ENCODE results near the gene AOPEP.
"Not testable (repeated sequence)": the region's sequence is repeated elsewhere in the genome, so short reads cannot be mapped to it uniquely, and the experiment has no call there.

Gene AOPEP

GRCh38 chr9:95005278-95006143 lies 279.0 kb downstream of the AOPEP start:
- no peak for DNase-seq

- DNase-seq, result no peak
Observed at GRCh38 chr9:95007226-95007869, 280.8 kb downstream of the AOPEP start.

DNA sequence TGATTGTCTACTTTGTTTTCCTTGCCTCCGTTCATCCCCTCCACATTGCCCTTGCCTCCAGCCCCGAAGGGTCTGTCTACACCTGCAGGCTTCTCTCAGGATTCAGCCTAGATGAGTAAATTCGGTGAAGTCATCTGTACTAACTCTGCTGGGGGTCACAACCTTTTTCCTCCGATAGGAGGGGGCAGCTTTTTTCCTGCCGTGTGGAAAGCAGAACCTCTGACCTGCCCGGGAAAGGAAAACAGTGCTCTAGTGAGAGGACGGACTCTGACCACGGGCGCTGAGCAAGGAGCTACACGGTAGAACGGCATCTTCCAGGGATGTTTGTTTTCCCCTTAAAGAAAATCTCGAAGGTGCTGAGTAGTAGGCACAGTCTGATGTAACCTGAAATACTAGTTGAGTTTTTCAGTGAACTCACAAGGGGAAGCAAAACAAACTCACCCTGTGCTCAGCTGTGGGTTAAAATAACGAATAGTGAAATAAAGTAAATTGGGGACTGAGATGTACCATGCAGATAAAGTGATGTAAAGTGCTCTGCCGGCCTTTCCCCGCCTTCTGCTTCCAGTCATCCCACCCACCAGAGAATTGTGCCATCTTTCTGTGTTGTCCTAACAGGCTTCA lies 281.8 kb downstream of the AOPEP start:
- no peak for DNase-seq

DNA sequence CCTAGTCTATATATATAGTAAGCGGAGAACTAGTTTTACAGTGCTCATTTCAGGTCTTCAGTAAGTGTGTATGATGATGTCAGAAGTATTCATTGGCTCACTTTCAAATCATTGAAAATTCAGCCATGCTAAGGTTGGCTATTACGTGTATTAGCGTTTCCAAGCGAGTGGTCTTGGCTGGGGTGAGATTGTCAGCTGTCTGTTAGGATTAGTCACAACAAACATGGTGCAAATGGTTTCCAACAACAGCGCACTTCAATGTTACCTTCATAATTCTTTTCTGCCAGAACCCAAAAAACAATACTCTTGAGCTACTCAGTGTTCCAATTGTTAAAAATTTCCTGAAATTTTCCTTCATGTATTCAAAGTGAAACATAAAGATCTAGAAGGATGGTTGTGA lies 283.0 kb downstream of the AOPEP start:
- DNase-seq, result no peak

- no peak for DNase-seq
Observed at GRCh38 chr9:95010431-95010838, 283.9 kb downstream of the AOPEP start.

DNA sequence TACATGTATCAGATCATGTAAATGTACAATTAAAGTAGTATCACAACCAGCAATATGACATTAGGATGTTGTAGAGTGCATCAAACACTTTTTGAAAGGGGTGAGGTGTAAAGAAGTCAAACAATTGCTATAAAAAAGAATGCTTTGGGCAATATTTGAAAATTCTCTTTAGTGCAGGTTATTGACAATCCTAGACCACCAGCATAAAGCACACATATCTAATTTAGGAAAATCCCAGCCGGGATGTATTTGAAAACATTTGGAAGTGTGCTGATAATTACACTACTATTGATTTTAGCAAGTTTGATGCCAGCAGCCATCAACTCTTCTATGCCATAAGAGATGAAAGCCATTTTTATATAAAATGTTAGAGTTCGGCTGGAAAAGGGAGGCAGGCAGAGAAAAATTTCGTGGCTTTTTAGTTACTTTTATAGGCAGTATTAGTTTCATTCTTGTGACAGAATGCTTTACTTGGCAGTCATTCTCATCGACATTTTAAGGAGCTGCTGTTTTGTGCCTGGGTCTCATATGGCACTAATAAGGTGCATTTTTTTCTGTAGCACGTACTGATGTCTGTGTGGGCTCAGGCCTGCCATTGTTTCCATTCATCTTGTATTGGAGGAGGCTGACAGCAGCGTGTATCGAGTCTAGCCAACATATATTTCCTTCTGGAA lies 285.7 kb downstream of the AOPEP start:
- no peak for DNase-seq

- no peak for DNase-seq
Observed at GRCh38 chr9:95012902-95013301, 286.4 kb downstream of the AOPEP start.

DNA sequence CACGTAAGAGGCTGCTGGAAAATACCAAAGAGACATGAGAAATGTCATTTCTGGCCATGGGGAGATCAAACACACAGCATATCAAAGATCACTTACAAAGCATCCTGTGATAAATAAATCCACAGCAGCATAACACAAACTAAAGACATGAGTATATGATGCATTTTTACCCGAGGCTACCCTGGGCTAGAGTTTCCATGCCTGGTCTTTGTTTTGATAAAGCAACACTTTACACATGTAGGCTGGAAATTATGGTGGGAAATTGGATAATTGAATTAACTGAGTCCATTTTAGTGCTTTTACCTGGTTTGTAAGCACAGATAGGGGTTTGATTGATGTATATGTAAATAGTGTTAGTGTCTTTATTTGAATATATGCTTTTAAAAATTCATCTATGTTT lies 288.4 kb downstream of the AOPEP start:
- DNase-seq, result no peak

DNA sequence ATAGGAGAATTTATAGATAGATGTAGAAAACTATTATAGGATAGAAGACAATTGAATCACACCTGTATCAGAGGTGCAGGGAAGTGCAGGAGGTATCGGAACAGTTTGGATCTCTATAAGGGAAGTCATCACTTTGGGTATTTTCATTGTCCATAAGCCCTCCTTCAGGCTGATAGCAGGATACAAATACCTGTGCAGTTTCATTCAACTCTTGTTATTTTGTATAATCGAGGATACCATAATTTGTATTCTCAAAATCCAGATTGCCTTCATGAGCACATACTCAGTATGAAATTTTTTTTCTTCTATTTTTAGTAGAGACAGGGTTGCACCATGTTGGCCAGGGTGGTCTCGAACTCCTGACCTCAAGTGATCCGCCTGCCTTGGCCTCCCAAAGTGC lies 289.1 kb downstream of the AOPEP start:
- DNase-seq, result no peak

- DNase-seq, result no peak
Observed at GRCh38 chr9:95017062-95017461, 290.6 kb downstream of the AOPEP start.

- DNase-seq, result no peak
Observed at GRCh38 chr9:95017661-95018060, 291.2 kb downstream of the AOPEP start.

DNA sequence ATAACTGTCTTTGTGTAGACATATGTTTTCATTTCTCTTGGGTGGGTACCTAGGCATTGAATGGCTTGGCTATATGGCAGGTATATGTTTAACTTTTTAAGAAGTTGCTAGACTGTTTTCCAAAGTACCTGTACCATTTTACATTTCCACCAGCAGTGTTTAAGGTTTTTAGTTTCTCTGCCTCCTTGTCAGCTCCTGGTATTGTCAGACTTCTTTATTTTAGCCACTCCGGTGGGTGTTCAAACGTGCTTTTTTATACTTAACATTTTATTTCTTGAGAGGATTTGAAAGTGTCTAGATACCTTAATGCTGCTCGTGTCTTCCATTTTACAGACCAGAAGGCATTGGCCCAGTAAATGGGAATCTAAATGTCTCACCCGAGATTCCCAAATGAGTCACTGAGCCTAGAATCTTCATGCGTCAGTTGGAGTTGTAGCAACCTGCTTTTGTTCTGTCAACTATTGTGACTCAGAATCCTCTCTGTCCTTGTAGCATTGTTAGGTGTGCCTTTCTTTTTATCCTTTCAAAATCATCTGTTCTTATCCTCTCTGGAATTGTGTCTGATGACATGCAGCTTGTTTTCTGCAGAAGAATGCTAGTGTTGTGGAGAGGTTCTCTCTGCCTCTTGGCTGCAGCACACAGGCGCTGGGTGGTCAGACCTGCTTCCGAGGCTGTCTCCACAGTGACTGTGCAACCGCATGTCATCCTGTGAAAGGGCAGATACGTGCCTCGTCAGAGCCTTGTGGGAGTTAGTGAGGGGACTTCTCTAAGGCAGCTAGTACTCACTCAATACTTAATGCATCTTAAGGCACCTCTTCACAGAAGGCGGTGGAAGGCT lies 291.8 kb downstream of the AOPEP start:
- DNase-seq, result no peak

GRCh38 chr9:95020644-95021043 lies 294.1 kb downstream of the AOPEP start:
- not testable (repeated sequence) for DNase-seq

DNA sequence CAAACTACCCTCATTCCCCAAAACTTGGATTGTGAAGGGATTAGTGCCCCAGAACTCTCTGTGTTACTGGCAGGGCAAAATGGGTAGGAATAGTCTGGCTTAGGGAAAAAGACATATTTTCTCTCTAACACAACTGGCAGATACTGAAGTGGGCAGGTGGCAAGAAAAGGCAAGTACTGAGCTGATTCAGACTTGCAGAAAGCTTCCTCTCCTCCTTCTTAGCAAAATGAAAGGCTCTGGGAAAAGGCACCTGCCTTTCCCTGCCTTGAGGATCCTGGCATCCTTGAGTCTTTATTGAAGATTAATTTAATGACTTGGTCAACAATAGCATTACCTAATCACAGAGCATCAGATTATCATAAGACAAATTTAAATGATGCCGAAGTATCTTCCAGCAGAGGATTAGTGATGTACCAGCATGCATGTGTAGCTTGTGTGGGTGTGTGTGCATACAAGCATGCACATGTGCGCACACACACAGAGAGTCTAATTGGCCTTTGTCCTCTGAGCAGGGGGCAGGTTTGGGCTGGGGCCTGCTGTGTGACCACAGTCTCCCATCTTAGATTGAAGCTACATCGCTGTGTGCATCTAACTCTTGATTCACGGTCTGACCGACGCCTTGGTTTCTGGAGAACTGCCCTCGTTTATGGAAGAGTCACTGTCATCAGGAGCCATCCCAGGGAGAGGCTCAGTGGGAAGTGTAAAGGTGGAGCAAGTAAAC lies 294.8 kb downstream of the AOPEP start:
- DNase-seq, result no peak

DNA sequence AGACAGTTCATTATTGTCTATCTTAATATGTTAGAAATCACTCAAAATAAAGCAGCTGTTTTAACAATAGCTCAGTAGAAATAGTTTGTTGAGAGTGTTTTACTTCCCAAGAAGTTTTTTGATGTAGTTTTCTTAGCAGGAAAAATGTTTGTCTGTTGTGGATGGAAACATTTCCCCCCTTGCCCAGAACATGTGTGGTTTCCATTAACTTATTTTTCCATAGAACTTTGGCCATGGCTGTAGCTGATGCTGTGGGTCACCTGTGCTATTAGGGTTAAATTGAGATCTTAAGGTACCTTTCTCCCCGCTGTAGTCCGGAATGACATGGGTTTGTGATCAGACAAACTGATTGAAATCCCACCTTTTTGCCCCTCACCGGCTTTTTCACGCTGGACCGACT lies 296.2 kb downstream of the AOPEP start:
- no peak for DNase-seq

GRCh38 chr9:95023217-95024003 lies 296.9 kb downstream of the AOPEP start:
- DNase-seq, result no peak

DNA sequence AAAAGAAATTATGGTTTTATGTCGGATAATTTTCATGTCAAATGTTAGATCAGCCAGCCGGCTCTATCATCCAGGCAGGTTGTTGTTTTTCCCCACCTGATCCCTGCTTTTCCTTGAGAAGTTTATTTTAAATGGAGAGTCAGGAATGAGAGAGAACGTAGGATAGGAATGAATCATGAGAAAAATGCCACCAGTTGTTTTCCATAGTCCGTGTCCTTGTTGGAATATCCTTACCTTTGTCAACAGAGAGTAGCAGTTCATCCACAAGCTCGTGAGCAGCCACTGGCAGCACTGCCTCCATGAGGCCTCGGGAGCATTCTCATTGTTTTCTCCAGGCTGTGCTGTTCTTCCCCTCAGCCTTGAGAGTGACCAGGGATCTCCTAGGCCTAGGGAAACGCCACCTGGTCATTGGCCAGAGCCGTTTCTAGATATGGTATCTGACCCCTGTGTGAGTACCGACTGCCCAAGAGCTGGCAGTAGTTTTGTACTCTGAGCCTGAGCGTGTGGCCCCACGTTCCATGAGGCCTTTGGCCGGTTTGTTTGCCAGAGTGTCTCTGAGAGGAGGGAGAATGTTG lies 297.7 kb downstream of the AOPEP start:
- DNase-seq, result no peak

GRCh38 chr9:95025213-95026147 lies 299.0 kb downstream of the AOPEP start:
- no peak for DNase-seq

GRCh38 chr9:95026148-95026524 lies 299.6 kb downstream of the AOPEP start:
- DNase-seq, result no peak
